HG03565 (cell line): Measurements from ENCODE around the gene EIF5B.
"Not testable (repeated sequence)": the region's sequence is repeated elsewhere in the genome, so short reads cannot be mapped to it uniquely, and the experiment has no call there.

Experiments used
- ATAC-seq: cut with Tn5 transposase; IDR thresholded peaks from one replicate; pipeline ENCODE4 v1.9.1; 2021; ENCODE audit warnings: mild to moderate bottlenecking, moderate library complexity; ENCODE audit not compliant: unreplicated experiment

EIF5B gene

DNA sequence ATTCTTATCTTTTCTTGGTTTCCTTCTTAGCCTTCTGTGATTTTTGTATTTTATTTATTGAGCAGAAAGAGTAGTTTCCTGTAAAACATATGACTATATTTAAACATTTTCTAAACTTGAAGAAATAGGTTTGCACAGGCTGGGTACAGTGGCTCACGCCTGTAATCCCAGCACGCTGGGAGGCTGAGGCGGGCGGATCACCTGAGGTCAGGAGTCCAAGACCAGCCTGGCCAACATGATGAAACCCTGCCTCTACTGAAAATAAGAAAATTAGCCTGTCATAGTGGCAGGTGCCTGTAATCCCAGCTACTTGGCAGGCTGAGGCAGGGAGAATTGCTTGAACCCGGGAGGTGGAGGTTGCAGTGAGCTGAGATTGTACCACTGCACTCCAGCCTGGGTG lies 31.7 kb downstream of the EIF5B start:
- not testable (repeated sequence) for ATAC-seq

DNA sequence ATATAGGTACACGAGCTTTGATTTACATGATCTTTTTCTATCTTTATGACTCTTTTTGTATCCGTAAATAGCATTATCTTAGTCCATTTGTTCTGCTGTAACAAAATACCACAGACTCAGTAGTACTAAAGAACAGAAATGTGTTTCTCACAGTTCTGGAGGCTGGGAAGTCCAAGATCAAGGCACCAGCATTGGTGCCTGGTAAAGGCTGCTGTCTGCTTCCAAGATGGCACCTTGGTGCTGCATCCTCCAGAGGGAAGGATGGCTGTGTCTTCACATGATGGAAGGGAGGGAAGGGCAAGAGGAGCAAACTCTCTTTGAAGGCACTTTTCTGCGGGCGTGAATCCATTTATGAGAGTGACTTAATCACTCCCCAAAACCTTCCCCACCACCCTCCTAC lies 36.0 kb downstream of the EIF5B start:
- ATAC-seq, result no peak

DNA sequence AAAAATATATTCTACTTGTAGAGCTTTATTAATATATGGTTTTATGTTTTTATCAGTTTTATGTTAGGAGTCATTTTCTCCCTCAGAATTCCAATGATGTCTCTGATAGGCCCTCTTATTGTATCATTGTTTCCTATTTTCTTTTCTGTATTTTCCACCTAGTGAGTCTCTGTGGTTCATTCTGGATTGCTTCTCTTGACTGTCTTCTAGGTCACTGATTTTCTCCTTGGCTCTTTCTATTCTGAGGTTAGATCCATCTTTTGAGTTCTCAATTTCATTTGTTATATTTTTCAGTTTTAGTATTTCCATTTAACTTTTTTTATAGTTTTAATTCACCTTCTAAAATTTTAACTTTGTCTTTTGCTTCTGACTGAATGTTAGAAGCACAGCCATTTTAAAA lies 37.6 kb downstream of the EIF5B start:
- ATAC-seq, result no peak

DNA sequence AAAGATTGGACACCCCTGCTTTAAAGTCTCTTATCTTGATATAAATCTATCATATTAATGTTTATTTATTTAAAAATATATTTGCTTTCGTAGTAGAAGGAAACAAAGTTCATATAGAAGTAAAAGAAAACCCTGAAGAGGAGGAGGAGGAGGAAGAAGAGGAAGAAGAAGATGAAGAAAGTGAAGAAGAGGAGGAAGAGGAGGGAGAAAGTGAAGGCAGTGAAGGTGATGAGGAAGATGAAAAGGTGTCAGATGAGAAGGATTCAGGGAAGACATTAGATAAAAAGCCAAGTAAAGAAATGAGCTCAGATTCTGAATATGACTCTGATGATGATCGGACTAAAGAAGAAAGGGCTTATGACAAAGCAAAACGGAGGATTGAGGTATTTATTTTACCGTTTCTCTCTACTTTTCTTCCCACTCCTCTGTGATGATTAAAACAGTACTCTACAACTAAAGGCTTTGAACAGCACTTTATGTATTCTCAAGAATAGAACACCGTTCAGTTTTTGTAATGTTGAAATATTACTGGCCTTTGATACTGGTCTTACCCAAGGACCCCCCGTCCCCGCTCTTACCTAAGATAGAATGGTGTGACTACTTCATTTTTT lies 39.2 kb downstream of the EIF5B start:
- ATAC-seq, result no peak

DNA sequence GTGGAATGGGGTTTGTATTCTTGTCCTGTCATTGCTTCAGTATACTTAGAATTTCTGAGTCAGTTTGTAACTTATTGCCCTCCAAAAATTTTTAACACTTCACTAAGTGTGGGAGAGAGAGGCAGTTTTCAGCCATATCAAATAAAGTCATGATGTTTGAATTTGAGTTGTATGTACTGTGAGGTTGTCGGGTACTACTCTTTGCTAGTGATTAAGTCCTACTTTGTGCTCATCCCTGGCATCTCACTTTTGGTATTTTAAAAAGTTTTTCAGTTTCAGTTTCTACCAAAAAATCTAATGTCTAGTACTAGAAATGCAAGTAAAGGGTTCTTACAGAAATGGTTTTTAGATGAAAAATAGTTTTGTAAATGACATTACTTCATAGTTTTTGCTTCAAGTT lies 40.7 kb downstream of the EIF5B start:
- no peak for ATAC-seq

DNA sequence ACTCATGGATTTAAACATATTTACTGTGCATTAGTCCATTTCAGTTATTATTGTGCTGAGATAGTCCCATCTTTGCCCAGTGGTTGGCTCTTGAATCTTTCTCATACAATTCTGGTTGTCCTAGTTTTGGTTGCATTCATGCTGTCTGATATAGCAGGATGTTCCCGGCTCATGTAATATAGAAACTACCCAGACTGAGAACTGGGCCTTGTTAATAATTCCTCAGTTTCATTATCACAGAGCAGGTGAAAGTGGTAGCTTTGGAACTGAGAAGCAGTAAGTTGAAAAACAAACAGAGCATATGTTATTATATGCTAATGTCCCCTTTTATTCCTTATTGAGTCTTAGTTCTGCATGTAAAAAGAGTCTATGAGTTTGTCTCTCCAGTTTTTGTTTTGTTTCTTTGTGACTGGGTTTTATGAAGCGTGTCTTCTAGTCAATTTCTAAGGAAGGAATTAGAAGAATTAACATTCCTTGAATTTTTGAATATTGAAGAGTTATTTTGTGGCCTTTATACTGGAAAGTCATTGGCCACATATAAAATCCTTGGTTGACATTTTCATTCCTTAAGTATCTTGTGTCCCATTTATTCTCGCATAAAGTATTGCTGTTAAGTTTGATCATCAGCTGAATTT lies 43.3 kb downstream of the EIF5B start:
- no peak for ATAC-seq

DNA sequence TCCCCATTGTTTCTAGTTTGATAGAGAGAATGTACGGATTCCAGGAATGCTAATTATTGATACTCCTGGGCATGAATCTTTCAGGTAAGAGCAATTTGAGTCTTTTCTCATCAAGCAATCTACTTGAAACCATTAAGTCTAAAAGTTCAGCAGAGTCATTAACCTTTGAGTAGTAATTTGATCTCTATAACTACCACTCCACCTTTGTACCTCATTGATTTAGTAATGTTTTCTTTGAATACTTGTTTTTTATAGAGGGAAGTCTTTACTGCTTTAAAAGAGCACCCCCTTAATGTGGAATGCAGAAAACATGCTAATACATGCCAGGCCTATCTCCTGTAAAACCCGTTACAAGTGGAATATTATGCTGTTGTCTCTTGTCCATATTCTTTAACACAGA lies 45.0 kb downstream of the EIF5B start:
- ATAC-seq, result no peak

DNA sequence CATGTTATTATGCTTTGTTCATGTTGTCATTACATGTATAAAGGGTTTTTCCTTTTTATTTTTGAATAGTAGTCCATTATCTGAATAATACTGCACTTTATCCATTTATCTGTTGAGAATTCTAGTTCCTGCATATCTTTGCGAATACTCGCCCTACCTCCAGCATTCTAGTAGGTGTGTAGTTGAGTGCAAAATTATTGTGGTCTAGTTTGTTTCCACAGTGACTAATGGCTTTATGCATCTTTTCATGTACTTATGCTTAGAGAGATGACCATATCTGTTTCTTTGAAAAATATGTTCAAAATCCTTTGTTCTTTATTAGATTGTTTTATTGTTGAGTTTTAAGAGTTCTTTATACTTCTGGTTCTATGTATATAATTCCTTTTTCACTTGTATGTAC lies 48.8 kb downstream of the EIF5B start:
- no peak for ATAC-seq

DNA sequence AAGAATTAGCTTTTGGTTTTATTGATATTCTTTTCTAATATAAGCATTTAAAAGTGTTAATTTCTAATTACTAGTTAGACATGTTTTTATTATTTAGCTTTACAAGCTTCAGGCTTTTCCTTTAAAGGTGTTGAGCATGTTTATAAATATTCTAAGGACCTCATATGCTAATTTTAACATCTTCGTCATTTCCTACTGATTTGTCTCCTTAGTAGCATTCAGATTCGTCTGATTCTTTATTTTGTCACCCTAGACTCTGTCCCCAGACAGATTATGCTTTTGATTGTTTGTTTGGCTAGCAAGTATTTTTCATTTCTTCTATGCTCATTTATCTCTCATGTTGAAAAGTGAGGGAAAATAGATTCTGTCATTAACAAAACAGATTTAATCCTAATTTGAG lies 51.7 kb downstream of the EIF5B start:
- no peak for ATAC-seq

DNA sequence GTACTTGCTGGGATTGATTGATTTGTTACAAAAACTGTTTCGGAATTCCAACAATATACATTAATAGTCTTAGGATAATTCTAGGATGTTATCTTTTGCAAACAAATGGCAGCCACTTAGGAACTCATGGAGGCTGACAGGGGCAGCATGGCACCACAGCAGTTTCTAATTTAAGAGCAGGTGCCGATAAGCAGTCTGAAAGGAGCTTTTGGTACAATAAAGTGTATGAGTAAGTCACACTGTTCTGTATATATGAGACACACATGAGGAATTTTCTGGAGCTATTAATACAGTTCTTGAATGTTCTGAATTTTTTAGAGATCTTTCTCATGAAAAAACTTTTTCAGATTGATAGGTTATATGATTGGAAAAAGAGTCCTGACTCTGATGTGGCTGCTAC lies 52.2 kb downstream of the EIF5B start:
- no peak for ATAC-seq

DNA sequence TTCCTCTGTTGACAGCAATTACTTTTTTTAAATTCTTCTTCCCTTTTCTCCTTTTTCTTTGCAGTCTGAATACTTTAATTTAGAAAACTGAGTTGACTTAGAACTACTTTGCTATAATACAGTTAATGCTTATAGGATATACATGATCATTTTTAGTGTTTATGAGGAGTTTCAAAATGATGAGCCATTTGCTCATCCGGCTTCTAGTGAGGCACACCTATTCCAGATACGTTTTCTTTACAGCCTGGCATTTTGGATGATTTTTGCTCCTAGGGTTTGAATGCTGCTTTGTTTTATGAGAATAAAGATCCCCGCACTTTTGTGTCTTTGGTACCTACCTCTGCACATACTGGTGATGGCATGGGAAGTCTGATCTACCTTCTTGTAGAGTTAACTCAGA lies 52.8 kb downstream of the EIF5B start:
- ATAC-seq, result no peak

DNA sequence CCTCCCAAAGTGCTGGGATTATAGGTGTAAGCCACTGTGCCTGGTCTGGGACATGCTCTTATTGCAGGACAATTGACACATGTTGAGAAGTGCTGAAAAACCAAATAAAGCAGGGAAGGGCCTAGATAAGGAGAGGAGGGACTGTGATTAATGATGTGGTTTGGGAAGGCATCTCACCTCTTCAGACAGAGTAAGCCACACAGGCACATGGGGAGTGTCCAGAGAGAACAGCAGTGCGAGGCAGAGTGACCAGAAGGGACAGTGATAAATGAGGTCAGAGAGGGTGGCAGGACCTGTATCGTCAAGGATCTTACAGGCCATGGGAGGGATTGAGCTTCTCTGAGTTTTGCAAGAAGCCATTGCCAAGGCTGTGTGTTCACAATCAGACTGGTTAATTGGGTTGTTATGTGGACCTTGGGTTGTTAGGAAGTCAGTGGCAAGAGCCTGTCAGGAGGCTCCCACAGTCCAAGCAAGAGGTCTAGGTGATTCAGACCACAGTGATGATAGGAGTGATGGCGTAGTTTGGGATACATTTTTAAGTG lies 58.5 kb downstream of the EIF5B start:
- no peak for ATAC-seq

DNA sequence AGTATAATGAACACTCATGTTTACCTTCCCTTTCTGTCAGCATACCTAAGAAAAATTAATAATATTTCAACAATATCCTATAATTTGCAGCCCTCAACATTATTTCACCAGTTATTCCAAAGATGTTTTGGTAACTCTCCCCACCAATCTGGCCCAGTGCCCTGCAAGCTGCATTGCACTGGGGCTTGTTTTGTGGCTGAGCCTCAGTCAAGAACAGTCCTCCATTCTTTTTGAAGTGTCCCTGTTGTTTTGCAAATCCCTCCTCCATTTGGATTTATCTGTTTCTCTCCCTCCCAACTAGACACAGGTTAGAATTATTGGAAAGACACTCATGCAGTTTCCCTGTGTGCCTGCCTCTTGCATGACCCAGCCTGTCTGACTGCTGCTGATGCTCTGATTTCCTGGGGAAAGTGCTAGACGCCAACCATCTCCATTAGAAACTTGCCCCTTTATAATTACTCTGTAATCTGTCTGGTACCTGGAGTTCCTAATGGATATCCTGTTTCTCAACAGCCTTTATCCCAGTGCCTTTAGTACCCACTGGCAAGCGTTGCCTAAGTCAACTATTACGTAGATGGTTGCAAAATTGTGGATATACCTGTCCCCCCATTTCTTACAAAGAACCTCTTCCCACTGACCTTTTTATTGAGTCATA lies 60.2 kb downstream of the EIF5B start:
- no peak for ATAC-seq

DNA sequence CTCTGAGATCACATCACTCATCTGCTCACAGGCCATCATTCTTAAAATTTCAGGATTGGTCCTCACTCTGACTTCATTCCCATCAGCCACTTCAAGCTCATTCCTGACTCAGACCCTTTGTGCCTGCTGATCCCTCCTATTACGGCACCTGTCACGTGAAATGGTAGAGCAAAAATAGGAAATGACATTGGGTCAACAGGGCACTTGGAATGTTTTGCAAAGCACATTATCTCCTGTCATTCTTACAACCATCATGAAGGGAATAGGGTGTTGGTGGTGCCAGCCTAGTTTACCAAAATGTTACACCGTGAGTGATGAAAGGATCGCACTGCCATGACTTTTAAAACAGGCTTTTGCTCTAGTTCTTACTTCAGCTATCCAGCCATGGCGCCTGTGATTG lies 61.1 kb downstream of the EIF5B start:
- no peak for ATAC-seq

DNA sequence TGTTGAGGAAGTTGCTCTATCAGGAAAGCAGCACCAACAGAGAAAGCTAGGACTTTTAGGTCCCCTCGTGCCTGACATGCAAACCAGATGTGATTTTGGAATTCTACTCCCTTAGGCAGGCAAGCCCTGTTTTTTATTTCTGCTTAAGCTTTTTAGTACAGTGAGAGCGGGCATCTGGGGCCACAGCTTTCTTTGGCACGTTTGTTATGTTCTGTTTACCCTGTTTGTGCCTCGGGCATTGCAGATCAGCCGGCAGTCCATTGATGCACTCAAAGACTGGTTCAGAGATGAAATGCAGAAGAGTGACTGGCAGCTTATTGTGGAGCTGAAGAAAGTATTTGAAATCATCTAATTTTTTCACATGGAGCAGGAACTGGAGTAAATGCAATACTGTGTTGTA lies 61.9 kb downstream of the EIF5B start:
- ATAC-seq, result no peak

DNA sequence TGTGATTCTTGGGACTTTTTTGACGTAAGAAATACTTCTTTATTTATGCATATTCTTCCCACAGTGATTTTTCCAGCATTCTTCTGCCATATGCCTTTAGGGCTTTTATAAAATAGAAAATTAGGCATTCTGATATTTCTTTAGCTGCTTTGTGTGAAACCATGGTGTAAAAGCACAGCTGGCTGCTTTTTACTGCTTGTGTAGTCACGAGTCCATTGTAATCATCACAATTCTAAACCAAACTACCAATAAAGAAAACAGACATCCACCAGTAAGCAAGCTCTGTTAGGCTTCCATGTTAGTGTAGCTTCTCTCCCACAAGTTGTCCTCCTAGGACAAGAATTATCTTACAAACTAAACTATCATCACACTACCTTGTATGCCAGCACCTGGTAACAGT lies 62.6 kb downstream of the EIF5B start:
- no peak for ATAC-seq

DNA sequence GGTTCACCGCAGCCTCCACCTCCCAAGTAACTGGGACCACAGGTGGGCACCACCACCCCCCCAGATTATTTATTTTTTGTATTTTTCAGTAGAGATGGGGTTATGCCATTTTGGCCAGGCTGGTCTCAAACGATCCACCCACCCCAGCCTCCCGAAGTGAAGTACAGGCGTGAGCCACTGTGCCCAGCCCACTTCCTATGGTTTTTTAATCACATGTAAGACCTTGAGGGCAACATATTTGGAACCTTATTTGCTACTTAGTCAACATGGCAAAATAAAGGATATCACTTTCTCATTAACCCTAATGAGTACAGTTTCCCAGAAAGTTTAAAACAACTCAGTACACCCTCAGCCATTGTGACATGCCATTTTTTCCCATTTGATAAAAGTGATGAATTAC lies 64.7 kb downstream of the EIF5B start:
- ATAC-seq, result no peak

DNA sequence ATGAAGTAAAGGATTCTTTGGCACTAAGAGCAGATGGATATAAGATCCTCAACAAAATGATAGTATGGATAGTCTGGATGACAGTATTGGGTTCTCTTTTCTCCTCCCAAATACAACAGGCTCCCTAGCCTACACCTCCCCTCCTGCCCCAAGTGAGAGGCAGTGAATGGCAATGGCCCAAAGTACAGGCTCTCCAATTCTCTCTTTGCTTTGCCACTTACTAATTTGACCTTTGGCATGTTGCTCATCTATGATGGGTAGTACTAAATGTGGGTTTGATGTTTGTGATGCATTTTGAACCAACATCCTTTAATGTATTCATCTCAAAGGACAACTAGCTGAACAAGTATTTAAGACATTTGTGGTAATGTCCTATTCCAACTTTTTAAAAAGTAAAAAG lies 65.9 kb downstream of the EIF5B start:
- no peak for ATAC-seq

DNA sequence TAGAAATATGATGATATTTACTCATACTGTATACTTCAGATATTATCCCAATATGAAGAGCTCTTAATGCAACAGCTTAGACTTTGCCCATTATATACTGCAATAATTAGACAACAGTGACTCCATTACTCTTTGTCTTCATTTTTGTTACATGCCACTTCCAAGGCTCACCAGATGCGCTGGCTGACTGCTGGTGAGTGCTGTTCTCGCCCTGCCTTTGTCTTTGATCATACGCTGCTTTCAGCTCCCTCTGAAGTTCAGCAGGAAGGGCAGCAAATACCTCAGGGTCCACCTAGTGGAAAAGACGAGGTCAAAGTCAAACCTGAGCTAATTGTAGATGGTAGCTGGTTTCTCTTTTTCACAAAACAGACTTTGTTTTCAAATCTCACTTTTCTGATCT lies 66.3 kb downstream of the EIF5B start:
- no peak for ATAC-seq

DNA sequence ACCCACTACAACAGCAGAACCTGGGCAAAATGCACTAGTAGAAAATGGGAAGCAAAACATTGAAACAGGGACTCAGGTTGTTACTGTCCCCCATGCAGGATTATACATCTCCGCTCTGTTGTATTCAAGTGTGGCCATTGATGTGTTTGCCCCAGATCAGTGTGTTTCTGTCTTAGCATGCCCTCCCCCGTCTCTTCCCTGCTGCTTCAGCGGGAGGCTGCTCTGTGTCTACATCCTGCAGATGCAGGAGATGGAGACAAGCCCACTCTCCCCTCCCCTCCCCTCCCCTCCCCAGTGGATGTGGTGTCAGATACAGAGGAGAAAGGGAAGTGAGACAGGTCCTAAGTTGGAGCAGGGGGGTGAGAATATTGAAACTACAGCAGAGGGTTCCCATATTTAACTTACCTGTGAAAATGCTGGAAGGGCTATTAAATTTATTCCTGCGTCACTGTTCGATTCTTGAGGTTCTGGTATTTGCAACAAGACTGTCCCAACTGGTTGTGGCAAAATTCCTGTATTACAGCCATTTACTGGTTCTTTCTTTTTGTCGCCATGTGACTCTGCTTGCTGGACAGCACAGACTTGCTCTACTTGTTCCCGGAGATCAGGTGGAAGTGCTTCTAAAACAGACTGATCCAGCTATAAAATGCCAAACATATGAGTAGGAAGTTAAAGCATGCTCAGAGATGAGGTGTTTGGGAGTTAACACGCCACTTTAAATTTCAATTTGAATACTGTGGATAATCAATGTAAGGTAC lies 67.0 kb downstream of the EIF5B start:
- ATAC-seq, result no peak

DNA sequence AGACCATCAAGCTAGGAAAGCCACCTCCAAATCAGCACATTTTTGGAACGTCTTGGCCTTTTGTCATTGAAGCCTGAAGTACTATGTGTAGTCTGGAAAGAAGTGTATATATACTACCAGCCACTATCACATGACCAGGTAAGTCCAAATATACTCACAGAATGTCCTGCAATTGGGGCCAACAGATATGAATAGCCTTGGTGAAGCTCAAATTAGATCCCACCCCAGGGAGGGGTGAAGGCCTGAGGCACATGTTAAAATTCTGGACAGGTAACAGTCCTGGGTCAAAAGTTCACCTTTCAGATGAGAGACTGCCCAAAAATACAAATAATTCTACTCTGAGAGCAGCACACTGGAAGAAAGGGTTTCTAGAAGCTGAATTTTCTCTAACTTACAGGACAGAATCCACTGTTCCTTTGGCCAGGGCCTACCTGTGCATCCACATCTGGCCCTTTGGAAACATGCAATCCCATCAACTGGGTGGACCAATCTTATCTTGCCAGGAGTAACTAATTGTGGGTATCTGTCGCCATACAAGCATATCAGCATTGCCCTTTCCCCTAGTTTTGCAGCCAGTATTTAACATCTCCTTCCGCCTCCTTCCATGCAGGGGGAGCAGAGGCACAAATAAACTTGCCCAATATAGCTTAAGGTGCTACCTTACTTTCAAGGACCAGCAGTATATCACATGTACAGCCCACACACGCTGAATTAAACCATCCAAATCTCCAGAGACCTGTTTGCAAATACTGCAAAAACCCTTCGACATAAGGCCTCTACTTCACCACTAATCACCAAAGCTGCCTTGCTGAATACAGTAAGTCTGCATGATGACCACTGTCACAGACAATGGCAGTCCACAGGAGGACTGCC lies 67.8 kb downstream of the EIF5B start:
- no peak for ATAC-seq
